DLD1 (cell line): ENCODE data around the gene PALB2.
"Not testable (repeated sequence)": the region's sequence is repeated elsewhere in the genome, so short reads cannot be mapped to it uniquely, and the experiment has no call there.

ENCODE experiments used
- in situ Hi-C: cut with HindIII; loops from 2 replicates; pipeline ENCODE4 v1.10.0; 2017; ENCODE audit warnings: low sequenced_read_pairs

PALB2 gene

GRCh38 chr16:23650674-23651416, 9.7 kb upstream of the PALB2 start:
- in situ Hi-C loops = no loop called here

DNA sequence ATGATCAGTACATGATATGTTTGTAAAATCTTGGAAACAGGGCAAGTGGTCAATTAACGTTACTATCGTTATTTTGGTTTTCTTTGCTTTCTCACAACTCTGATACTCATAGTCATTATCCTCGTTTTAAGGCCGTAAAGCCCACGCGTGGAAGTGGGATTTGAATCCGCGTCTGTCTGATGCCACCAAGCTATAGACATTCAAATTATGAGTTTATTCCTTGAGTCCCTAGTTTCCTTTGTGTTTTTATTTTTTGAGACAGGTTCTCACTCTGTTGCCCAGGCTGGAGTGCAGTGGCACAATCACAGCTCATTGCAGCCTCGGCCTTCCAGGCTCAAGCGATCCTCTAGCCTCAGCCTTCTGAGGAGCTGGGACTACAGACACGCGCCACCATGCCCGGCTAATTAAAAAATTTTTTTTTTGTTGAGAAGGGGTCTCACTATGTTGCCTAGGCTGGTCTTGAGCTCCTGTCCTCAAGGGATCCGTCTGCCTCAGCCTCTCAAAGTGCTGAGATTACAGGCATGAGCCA, 1.2 kb upstream of the PALB2 start:
- in situ Hi-C loops = no loop called here

GRCh38 chr16:23640615-23640930, 537 bp downstream of the PALB2 start:
- in situ Hi-C loops = no loop called here

- in situ Hi-C loops = no loop called here
Measured at GRCh38 chr16:23635958-23636357, 5.2 kb downstream of the PALB2 start.

DNA sequence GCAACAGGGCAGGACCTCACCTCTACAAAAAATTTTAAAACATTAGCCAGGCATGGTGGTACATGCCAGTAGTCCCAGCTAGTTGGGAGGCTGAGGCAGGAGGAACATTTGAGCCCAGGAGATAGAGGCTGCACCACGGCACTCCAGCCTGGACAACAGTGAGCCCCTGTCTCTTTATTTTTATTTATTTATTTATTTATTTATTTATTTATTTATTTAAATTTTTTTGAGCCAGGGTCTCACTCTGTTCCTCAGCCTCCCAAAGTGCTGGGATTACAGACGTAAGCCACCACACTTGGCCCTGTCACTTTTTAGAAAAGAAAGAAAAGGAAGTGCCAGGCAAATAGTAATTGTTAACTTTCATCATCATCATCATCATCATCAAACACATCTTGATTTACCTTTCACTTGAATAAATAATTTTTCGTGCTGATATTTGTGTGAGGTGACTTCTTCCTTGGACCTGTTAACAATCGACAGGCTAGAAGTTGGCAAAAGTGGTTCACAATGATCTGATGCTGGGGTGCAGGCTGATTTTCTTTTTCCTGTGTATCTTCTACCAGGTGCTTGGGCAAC, 6.6 kb downstream of the PALB2 start:
- in situ Hi-C loops = no loop called here

GRCh38 chr16:23631874-23632273, 9.2 kb downstream of the PALB2 start:
- in situ Hi-C loops = not testable (repeated sequence)

GRCh38 chr16:23629516-23629915, 11.6 kb downstream of the PALB2 start:
- in situ Hi-C loops = no loop called here

- in situ Hi-C loops = no loop called here
Measured at GRCh38 chr16:23624092-23624491, 17.0 kb downstream of the PALB2 start.

DNA sequence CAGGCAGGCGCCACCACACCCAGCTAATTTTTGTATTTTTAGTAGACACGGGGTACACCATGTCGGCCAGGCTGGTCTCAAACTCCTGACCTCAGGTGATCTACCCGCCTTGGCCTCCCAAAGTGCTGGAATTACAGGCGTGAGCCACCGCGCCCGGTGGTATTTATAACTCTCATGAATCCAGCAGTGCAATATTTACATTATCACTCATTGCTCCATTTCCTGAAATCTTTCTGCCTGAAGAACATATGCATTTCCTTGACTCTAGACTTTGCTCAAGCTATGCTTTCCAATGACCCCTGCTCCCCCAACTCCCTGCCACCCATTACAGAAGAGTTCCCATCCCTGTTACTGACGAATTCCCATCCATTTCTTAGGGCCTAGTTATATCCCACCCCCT, 25.3 kb downstream of the PALB2 start:
- in situ Hi-C loops = no loop called here

DNA sequence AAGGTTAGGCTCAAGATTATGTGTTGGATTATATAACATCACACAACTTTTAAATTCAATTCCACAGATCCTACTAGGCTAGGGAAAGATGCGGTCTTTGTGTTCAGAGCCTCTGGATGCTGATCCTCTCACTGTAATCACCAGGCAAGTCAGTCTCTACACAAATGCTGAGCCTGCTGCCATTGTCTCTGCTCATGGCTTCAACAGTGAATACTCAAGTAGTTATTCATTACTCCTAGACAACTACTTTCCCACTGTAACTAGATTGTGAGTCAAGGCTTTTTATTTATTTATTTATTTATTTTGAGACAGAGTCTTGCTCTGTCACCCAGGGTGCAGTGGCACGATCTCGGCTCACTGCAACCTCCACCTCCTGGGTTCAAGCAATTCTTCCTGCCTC, 29.2 kb downstream of the PALB2 start:
- in situ Hi-C loops = no loop called here

DNA sequence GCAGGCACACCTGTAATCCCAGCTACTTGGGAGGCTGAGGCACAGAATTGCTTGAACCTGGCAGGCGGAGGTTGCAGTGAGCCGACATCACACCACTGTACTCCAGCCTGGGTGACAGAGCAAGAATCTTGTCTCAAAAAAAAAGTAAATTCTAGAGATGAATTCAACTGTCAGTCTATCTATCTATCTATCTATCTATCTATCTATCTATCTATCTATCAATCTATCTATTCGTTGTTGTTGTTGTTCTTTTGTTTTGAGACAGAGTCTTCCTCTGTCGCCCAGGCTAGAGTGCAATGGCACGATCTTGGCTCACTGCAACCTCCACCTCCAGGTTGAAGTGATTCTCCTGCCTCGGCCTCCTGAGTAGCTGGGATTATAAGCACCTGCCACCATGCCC, 30.2 kb downstream of the PALB2 start:
- in situ Hi-C loops = not testable (repeated sequence)

- in situ Hi-C loops = no loop called here
Measured at GRCh38 chr16:23609929-23610328, 31.2 kb downstream of the PALB2 start.

DNA sequence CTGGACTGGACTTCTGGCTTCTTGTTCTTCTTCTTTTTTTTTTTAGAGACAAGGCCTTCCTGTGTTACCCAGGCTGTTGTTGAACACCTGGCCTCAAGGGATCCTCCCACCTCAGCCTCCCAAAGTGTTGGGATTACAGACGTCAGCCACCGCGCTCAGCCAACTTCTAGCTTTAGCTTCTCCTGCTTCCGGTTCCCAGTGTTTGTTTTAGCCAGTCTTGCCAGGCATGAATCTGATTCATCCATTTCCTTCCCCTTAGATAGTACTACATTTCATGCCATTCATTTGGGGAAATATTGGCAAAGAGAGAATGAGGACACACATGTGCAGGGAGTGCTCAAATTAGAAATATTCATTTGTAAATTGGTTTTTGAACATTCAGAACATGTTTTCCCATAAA, 32.9 kb downstream of the PALB2 start:
- in situ Hi-C loops = no loop called here

DNA sequence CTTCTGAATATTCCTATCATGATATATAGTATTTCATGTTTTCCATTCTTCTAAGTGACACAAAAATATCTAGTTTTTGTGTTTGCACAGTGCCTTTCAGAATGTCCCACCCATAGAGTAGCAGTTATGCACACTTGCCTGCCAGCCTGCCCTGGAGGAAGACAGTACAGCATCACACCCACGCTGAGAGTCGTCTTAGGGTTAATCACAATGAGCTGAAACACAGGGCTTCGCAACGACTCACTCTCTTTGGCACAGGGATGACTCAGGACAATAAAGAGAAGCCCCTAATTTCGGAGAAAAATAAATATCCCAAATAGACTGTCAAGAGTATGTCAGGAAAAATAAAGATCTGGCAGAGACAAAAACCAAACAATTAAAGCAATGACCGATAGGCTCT, 33.4 kb downstream of the PALB2 start:
- in situ Hi-C loops = no loop called here

DNA sequence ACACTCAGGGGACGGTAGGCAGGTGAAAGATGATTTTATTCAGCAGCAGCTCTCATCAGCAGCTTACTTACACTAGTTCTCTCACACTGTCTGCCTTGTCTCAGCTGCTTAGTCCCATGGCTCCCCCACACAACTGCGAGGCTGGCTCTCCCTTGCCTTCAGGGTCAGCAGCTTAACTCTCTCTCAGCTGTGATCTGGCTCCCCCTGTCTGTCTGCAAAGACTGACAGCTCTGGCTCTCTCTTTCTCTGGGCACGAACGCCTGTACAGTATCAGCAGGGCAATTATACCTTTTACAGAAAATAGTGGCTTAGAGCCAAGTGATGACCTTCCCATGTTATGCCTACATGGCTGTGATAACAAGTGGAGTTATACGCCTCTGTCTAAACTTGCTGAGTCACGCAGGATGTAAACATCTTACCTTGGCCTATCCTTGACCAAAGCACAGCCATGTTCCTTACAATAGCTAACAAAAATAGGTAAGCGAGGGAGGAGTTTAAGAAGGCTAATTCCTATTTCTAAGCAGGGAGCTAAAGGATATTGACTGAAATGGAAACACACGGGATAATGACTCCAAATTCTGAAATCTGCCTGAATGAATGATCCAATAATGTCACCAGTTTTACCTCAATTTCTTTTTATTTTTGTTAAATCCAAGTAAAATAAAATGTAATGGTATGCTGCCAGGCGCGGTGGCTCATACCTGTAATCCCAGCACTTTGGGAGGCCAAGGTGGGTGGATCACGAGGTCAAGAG, 43.9 kb downstream of the PALB2 start:
- in situ Hi-C loops = no loop called here

- in situ Hi-C loops = no loop called here
Measured at GRCh38 chr16:23595951-23596720, 45.0 kb downstream of the PALB2 start, which contains the start of gene NDUFAB1. Gene NDUFAB1 (minus strand): TSS chr16:23596316. CDS start chr16:23596290, 26 bp downstream.

DNA sequence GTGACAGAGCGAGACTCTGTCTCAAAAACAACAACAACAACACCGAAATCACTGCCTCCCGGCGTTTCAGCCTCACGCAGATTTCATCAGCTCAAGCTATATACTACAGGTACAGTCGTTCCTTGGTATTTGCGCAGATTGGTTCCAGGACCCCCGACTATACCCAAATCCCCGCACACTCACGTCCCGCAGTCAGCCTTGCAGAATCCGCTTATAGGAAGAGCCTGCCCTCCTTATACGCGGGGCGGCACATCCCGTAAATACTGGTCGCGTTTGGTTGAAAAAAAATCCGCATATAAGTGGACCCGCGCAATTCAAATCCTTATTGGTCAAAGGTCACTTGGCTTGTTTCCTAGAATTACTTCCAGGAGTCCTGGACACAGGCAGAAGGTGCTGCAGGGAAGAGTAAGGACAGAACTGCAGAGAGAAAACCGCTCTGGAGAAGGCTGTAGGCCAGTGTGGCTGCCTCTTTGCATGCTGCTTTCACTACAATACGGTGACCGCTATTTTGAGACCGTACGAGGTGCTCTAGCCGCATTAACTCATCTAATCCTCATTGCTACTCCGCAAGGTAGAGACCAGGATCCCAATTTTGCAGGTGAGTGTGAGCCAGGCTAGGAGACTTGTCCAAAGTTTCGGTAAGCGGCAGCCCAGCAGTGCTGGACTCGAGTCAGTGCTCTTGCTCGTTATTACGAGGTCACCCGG, 45.7 kb downstream of the PALB2 start:
- in situ Hi-C loops = no loop called here

- in situ Hi-C loops = no loop called here
Measured at GRCh38 chr16:23594186-23594585, 46.9 kb downstream of the PALB2 start.

- in situ Hi-C loops = no loop called here
Measured at GRCh38 chr16:23590181-23590580, 50.9 kb downstream of the PALB2 start.

DNA sequence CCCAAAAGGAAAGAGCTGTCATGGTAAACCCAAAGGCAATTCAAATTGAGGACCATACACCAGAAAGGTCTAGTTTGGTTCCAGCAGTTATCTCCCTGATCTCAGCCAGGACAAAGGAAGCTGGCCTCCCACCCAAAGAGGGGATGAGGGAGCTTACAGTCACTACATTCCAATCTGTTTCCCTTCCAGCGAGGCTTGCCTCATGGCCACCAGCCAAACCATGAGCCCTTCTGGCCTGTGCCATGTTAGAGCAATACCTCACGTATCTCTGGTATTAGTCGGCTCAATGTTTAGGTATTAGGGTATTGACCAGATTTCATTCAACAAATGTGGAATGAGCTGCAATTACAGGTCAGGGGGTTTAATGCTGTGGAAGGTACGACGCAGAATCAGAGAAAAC, 53.4 kb downstream of the PALB2 start:
- in situ Hi-C loops = no loop called here
